ENCODE data around the gene DSCAM. TPM values are rescaled to one million over a fixed set of nuclear protein-coding genes. Genes with fewer than 3 reads are reported as not detected.

DSCAM gene
- total RNA-seq, 2 experiments from 2014 or later = not detected

DNA sequence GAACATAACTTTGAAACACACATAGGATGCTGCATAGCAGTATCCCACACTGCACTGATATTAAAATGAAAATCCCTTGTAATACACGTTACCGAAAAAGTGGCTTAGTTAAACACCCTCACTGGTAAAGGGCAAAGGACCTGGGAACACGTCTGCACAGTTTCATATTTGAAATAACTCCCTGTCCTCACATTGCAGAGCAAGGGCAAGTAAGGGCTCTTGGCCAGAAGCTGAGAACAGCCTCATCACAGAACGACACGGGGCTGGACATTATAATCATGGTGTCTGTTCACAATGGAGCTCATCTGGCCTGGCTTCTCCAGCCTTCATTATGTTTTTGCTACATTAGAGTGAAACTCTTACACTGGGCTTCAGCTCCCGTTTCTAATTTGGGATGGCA, 772.8 kb downstream of the DSCAM start:
- H3K4me1 Mint-ChIP-seq (ENCODE audit: low read depth) = no peaks in the 10 kb centered on the region
- no peaks in the 10 kb centered on the region for H3K36me3 Mint-ChIP-seq (ENCODE audit: low read depth)
- POLR2A ChIA-PET = no interaction called here
- ATAC-seq (no peak), DNase-seq (no peak)
- H3K27ac Mint-ChIP-seq = no peak overlapping the region
- peaks cover 3% of the 10 kb centered on the region for H3K9me3 Mint-ChIP-seq
- H3K27me3 Mint-ChIP-seq = no peaks in the 10 kb centered on the region
- CTCF ChIA-PET = no interaction called here
- TF ChIP-seq, protein P1, sequence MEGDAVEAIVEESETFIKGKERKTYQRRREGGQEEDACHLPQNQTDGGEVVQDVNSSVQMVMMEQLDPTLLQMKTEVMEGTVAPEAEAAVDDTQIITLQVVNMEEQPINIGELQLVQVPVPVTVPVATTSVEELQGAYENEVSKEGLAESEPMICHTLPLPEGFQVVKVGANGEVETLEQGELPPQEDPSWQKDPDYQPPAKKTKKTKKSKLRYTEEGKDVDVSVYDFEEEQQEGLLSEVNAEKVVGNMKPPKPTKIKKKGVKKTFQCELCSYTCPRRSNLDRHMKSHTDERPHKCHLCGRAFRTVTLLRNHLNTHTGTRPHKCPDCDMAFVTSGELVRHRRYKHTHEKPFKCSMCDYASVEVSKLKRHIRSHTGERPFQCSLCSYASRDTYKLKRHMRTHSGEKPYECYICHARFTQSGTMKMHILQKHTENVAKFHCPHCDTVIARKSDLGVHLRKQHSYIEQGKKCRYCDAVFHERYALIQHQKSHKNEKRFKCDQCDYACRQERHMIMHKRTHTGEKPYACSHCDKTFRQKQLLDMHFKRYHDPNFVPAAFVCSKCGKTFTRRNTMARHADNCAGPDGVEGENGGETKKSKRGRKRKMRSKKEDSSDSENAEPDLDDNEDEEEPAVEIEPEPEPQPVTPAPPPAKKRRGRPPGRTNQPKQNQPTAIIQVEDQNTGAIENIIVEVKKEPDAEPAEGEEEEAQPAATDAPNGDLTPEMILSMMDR (IDR thresholded peaks at IDR 0.05) = no peak
- no peak overlapping the region for H3K4me3 Mint-ChIP-seq
- intact Hi-C loops (cut with micrococcal nuclease) = no loop called here

GRCh38 chr21:40073642-40074041, 773.3 kb downstream of the DSCAM start:
- TF ChIP-seq, protein P1 (IDR thresholded peaks at IDR 0.05) = no peak
- H3K36me3 Mint-ChIP-seq (ENCODE audit: low read depth) = no peaks in the 10 kb centered on the region
- ChIA-PET CTCF (no interaction called here), POLR2A (no interaction called here)
- ATAC-seq (no peak), DNase-seq (no peak)
- no peak overlapping the region for H3K4me3 Mint-ChIP-seq
- intact Hi-C loops (cut with micrococcal nuclease) = no loop called here
- H3K27me3 Mint-ChIP-seq = no peaks in the 10 kb centered on the region
- H3K27ac Mint-ChIP-seq = no peak overlapping the region
- no peaks in the 10 kb centered on the region for H3K4me1 Mint-ChIP-seq (ENCODE audit: low read depth)
- peaks cover 3% of the 10 kb centered on the region for H3K9me3 Mint-ChIP-seq

DNA sequence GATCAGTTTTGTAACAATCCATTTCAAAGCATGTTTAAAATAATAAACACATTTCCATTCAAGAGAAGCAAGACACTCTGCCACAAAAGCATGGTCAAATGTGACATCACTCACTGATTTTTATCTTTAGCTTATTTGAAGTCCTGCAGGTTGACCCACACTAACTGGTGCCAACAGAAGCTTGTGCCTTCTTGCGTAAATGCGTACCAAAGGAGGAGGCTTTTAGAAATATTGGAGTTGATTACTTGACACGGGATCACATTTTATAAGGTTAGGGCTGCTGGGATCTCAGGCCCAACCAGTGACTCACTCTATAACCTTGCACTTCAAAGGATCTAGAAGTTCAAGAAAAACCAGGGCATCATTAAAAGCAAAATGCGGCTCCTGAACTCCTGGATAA, 776.1 kb downstream of the DSCAM start:
- POLR2A ChIA-PET = no interaction called here
- no peak for ATAC-seq
- Mint-ChIP-seq H3K4me1 (ENCODE audit: low read depth) (no peaks in the 10 kb centered on the region), H3K9me3 (peaks cover 3% of the 10 kb centered on the region), H3K27ac (no peak overlapping the region), H3K27me3 (no peaks in the 10 kb centered on the region), H3K36me3 (ENCODE audit: low read depth) (no peaks in the 10 kb centered on the region), H3K4me3 (no peak overlapping the region)
- TF ChIP-seq, protein P1 (IDR thresholded peaks at IDR 0.05) = no peak
- DNase-seq = no peak
- CTCF ChIA-PET = no interaction called here
- intact Hi-C loops (cut with micrococcal nuclease) = no loop called here

GRCh38 chr21:40067751-40068150, 779.2 kb downstream of the DSCAM start:
- Mint-ChIP-seq H3K27ac (no peak overlapping the region), H3K4me1 (ENCODE audit: low read depth) (no peaks in the 10 kb centered on the region), H3K9me3 (no peaks in the 10 kb centered on the region), H3K36me3 (ENCODE audit: low read depth) (no peaks in the 10 kb centered on the region), H3K27me3 (no peaks in the 10 kb centered on the region), H3K4me3 (no peak overlapping the region)
- POLR2A ChIA-PET = no interaction called here
- intact Hi-C loops (cut with micrococcal nuclease) = no loop called here
- no peak for ATAC-seq
- TF ChIP-seq, protein P1 (IDR thresholded peaks at IDR 0.05) = no peak
- DNase-seq = no peak
- CTCF ChIA-PET = no interaction called here

GRCh38 chr21:40066221-40066620, 780.7 kb downstream of the DSCAM start:
- Mint-ChIP-seq H3K9me3 (no peaks in the 10 kb centered on the region), H3K27ac (no peak overlapping the region), H3K4me3 (no peak overlapping the region), H3K36me3 (ENCODE audit: low read depth) (no peaks in the 10 kb centered on the region), H3K4me1 (ENCODE audit: low read depth) (no peaks in the 10 kb centered on the region), H3K27me3 (no peaks in the 10 kb centered on the region)
- DNase-seq (no peak), ATAC-seq (no peak)
- ChIA-PET CTCF (no interaction called here), POLR2A (interaction anchor here (0.6 kb wide), 1 partner anchor 12 kb away, joined by 3 read pairs; no protein-coding TSS in a partner anchor)
- intact Hi-C loops (cut with micrococcal nuclease) = no loop called here
- TF ChIP-seq, protein P1 (IDR thresholded peaks at IDR 0.05) = no peak

All from activated CD8-positive, alpha-beta T cell treated with anti-CD3 and anti-CD28 coated beads for 36 hours (primary cell).